Measurements from ENCODE around the gene TKTL1.
"Not testable (repeated sequence)": the region's sequence is repeated elsewhere in the genome, so short reads cannot be mapped to it uniquely, and the experiment has no call there.

TKTL1 gene, protein sequence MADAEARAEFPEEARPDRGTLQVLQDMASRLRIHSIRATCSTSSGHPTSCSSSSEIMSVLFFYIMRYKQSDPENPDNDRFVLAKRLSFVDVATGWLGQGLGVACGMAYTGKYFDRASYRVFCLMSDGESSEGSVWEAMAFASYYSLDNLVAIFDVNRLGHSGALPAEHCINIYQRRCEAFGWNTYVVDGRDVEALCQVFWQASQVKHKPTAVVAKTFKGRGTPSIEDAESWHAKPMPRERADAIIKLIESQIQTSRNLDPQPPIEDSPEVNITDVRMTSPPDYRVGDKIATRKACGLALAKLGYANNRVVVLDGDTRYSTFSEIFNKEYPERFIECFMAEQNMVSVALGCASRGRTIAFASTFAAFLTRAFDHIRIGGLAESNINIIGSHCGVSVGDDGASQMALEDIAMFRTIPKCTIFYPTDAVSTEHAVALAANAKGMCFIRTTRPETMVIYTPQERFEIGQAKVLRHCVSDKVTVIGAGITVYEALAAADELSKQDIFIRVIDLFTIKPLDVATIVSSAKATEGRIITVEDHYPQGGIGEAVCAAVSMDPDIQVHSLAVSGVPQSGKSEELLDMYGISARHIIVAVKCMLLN

DNA sequence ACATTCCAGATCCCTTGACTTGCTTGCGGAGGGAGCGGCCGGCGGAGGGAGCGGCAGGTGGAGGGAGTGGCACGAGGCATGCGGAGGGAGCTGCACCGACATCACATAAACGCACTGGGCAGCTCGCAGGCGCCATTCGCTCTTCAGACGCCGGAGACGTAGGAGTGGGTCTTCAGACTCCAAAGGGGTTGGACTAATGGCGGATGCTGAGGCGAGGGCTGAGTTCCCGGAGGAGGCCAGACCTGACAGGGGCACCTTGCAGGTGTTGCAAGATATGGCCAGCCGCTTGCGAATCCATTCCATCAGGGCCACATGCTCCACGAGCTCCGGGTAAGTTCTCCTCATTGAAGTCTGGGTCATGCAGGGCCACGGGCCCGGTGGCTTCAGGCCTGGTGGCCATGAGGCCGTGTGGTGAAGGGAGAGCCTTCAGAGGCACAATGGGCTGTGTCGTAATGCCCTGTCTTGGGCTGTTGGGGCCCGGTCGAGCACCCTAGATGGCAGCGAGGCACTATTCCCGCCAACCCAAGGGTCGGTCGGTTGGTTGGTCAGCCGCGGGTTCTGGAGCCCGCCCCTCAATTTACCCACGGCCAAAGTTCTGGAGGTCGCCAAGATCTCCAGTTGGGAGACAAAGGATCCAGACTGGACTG is at the start of gene TKTL1:
Gene TKTL1, plus strand, starts transcription at position 132 of the 647 bp plus-strand sequence. Its CDS starts 65 bp downstream, at position 197.
- in situ Hi-C loops (cut with HindIII; ENCODE audit: low sequenced_read_pairs): no loop called here

DNA sequence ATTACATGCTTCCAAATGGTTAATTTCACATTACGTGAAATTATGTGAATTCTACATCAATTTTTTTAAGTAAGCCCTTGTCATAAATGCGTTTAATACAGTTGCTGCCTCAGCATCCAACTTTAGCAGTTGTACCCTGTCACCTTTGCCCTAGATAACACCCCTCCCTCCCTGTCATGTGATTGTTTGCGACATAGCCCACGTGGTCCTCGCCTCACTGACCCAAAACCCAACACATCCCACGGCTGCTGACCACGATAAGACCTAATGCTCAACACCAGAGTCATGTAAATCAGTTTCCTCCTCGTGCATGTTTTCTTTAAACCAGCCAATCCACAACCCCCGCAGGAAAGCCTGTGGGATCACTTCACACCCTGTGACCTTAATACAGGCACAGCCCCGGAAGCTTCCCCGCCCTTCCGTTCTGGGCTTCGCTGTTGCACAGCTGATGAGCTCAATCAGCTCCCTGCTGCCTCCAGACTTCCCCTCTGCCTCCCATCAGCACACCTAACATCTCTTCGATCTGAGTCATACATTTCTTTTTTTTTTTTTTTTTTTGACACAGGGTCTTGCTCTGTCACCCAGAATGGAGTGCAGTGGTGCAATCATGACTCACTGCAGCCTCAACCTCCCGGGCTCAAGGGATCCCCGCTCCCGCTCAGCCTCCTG is 48.1 kb upstream of the TKTL1 start:
- in situ Hi-C loops (cut with HindIII; ENCODE audit: low sequenced_read_pairs): not testable (repeated sequence)

DNA sequence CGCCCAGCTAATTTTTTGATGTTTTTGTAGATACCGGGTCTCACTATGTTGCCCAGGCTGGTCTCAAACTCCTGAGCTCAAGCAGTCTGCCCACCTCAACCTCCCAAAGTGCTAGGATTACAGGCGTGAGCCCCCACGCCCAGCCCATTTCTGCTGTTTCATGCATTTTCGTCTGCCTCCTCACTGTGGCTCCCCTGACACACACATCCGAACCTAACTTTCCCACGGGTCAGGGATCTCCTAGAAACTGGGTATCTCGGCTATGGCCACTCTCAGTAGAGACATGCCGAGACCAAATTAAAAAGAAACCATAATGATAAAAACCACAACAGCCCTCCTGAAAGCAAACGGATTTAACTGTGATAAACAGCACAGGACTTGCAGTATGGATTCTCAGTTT is 47.5 kb upstream of the TKTL1 start:
- in situ Hi-C loops (cut with HindIII; ENCODE audit: low sequenced_read_pairs): not testable (repeated sequence)

DNA sequence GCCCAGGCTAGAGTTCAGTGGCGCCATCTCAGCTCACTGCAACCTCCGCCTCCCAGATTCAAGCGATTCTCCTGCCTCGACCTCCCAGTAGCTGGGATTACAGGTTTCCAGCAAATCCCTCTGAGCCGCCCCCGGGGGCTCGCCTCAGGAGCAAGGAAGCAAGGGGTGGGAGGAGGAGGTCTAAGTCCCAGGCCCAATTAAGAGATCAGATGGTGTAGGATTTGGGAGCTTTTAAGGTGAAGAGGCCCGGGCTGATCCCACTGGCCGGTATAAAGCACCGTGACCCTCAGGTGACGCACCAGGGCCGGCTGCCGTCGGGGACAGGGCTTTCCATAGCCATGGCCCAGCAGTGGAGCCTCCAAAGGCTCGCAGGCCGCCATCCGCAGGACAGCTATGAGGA is 38.3 kb upstream of the TKTL1 start, which contains the start of gene OPN1MW3:
Gene OPN1MW3, plus strand, starts transcription at position 301 of the 400 bp plus-strand sequence. Its CDS starts 38 bp downstream, at position 339.
- in situ Hi-C loops (cut with HindIII; ENCODE audit: low sequenced_read_pairs): not testable (repeated sequence)

DNA sequence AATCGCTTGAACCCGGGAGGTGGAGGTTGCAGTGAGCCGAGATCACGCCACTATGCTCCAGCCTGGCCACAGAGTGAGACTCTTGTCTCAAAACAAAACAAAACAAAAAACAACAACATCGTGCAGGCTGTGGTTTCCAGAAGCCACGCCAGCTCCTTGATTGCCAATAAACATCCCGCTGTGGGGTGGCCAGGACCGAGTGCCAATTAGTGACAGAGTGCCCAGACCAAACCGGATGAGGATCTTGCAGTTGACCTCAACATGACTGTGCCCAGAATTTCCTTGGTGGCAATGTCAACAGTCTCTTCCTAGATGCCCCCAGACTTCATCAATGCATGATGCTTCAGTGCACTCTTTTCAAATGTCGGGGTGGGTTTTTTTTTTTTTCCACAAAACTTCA is 36.9 kb upstream of the TKTL1 start:
- in situ Hi-C loops (cut with HindIII; ENCODE audit: low sequenced_read_pairs): not testable (repeated sequence)

DNA sequence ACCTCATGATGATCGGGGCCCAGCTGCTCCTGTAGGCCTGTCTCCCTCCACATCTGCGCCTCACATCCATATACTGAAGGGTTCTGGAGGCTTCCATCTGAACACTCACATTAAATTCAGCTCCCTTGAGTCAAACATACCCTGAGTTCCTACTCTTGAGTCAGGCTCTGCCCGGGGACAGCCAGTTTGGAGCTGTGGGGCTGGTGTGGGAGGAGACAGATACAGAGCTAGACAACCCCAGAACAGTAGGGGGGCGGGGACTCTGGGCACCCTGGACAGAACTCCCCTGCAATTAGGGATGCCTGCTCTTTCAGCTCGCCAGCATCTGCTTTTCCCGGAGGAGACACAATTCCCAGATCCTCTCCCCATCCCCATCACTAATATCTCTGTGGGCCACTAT is 32.5 kb upstream of the TKTL1 start:
- in situ Hi-C loops (cut with HindIII; ENCODE audit: low sequenced_read_pairs): not testable (repeated sequence)

DNA sequence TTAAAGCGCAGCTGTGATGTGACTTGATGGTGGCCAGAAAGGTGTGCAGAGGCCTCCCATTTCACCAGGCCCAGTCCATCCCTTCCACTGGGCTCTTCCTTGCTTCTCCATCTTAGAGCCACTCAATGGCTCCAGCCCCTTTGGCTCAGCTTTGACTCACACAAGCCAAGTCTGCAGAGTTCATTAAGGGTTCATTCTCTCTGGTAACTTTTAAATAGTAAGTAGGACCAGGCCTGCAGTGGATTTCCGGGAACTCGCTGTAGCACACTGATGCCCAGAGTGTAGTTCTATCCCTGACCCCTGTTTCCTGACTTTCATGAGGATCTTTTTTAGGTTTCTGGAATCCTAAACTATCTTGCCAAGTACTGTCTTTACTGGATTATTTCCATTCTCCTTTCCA is 26.4 kb upstream of the TKTL1 start:
- in situ Hi-C loops (cut with HindIII; ENCODE audit: low sequenced_read_pairs): not testable (repeated sequence)

DNA sequence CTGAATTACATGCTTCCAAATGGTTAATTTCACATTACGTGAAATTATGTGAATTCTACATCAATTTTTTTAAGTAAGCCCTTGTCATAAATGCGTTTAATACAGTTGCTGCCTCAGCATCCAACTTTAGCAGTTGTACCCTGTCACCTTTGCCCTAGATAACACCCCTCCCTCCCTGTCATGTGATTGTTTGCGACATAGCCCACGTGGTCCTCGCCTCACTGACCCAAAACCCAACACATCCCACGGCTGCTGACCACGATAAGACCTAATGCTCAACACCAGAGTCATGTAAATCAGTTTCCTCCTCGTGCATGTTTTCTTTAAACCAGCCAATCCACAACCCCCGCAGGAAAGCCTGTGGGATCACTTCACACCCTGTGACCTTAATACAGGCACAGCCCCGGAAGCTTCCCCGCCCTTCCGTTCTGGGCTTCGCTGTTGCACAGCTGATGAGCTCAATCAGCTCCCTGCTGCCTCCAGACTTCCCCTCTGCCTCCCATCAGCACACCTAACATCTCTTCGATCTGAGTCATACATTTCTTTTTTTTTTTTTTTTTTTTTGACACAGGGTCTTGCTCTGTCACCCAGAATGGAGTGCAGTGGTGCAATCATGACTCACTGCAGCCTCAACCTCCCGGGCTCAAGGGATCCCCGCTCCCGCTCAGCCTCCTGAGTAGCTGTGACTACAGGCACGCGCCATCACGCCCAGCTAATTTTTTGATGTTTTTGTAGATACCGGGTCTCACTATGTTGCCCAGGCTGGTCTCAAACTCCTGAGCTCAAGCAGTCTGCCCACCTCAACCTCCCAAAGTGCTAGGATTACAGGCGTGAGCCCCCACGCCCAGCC is 10.9 kb upstream of the TKTL1 start:
- in situ Hi-C loops (cut with HindIII; ENCODE audit: low sequenced_read_pairs): not testable (repeated sequence)

DNA sequence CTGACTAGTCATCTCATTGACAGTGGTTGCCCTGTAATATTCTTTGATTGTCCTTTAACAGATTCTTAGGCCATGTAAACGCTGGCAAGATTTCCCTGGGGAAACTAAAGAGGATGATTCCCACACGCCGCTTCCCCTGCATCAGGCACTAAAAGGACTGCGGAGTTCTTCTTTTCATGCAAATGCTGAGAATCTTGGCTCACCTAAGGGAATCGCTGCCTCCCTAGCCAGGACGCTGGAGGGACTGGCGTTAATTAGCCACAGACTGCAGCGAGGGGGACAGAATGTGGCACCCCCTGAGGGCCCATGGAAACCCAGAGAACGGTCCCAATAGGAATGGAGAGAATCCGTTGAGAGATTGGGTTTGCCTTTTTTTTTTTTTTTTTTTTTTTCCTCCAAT is 9.2 kb upstream of the TKTL1 start:
- in situ Hi-C loops (cut with HindIII; ENCODE audit: low sequenced_read_pairs): not testable (repeated sequence)

DNA sequence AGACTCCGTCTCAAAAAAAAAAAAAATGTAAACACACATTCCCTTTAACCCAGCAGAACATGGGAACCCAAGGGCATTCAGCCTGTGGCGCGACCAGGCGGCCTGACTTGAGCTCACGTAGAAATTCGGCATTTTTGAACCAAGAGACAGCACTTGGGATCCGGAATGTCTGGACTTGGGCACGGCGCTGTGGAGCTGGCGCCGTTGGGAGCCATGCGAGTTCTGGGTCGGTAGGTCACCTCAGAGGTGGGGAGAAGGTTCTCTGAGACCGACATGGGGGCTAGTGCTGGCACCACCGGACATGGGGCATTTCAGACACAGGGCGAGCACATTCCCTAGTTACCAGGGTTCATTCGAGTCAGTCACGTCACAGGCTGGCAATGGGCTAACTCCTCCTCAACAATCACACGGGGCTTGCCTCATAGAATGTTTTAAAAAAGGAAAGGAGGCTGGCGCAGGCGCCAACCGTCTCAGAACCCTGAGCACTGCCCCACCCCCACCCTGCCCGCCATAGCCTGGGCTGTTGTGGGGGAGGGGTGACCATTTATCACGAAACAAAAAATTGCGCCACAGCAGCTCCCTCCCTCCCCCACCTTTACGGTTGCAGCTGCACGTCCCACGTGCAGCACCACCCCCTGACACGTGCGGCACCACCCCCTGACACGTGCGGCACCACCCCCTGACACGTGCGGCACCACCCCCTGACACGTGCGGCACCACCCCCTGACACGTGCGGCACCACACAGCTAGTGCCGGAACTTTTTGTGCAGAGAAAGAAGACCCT is 612 bp upstream of the TKTL1 start, which contains the start of gene TEX28:
Gene TEX28, minus strand, starts transcription at position 334 of the 784 bp plus-strand sequence. CDS start 3,007 bp downstream, outside the sequence.
- in situ Hi-C loops (cut with HindIII; ENCODE audit: low sequenced_read_pairs): no loop called here

DNA sequence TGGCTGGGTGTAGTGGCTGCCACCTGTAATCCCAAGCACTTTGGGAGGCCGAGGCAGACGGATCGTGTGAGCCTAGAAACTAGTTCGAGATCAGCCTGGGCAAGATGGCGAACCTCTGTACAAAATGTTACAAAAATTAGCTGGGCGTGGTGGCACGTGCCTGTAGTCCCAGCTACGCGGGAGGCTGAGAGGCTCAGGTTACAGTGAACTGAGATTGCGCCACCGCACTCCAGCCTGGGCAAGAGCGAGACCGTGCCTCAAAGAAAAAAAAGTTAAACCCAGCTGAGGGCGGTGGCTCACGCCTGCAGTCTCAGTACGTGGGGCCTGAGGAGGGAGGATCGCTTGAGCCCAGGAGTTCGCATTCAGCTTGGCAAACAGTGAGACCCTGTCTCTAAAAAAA is 1.1 kb downstream of the TKTL1 start:
- in situ Hi-C loops (cut with HindIII; ENCODE audit: low sequenced_read_pairs): no loop called here

DNA sequence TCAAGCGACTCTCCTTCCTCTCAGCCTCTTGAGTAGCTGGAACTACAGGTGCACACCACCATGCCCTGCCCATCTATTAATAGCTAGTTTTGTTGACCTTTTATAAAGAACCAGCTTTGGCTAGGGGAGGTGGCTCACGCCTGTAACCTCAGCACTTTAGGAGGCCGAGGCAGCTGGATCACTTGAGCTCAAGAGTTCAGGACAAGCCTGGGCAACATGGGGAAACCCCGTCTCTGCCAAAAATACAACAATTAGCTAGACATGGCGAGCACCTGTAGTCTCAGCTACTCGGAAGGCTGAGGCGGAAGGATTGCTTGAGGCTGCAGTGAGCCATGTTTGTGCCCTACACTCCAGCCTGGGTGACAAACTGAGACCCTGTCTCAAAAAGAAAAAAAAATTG is 2.7 kb downstream of the TKTL1 start:
- in situ Hi-C loops (cut with HindIII; ENCODE audit: low sequenced_read_pairs): no loop called here

DNA sequence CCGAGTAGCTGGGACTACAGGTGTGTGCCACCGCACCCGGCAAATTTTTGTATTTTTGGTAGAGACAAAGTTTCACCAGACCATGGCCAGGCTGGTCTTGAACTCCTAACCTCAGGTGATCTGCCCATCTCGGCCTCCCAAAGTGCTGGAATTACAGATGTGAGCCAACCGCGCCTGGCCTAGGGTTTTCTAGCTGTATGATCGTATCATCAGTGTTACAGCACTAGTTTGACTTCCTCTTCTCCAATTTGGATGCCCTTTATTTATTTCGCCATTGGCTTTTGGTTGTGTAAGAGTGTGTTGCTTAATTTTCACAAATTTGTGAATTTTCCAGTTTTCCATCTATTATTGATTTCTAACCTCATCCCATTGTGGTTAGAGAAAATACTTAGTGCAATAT is 5.2 kb downstream of the TKTL1 start:
- in situ Hi-C loops (cut with HindIII; ENCODE audit: low sequenced_read_pairs): no loop called here

DNA sequence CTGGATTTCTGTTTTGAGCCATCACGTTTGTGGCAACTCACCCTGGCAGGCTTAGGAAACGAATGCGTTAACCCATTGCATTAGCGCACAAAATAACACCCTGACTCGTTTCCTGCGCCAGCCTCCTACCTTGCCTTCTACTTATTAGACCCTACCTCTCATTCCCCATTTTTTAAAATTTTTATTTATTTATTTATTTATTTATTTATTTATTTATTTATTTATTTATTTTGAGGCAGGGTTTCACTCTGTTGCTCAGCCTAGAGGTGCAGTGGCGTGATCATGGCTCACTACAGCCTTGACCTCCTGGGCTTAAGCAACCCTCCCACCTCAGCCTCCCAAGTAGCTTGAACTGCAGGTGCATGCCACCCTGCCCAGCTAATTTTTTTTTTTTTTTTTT is 7.4 kb downstream of the TKTL1 start:
- in situ Hi-C loops (cut with HindIII; ENCODE audit: low sequenced_read_pairs): not testable (repeated sequence)

DNA sequence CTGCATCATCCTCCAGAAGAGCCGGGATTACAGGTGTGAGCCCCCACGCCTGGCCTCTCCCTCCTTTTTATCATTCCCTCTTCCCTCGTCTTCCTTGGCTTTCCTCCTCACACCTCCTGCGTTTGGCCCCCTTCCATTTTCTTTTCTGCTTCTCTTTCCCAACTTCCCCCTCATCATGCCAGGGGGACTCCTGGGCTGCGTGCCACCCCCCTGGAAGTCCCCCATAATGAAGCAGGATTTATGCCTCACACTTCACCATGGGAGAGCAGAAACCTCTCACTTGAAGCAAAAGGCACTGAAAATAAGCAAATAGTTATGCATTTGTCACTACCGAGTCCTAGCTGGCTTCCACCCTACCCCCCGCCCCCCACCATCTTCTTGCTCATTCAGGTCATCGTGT is 7.9 kb downstream of the TKTL1 start:
- in situ Hi-C loops (cut with HindIII; ENCODE audit: low sequenced_read_pairs): no loop called here

DNA sequence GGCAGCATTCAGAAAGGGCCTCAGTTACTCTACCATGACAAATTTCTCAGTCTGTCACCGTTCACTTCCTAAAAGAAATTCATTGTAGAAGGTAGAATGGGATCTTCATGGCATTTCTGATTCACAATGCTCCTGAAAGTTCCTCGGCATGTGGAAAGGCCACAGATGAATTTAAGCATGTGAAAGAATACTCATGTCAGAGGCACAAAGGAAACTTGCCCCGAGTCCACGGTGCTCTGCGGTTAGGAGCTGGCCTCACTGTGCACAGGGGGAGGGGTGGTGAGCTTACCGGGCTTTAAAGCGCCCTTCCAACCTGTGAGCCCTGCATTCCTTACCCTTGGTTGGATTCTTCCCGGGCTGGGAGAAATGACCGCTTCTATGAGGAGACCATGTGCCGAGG is 9.3 kb downstream of the TKTL1 start:
- in situ Hi-C loops (cut with HindIII; ENCODE audit: low sequenced_read_pairs): no loop called here

DNA sequence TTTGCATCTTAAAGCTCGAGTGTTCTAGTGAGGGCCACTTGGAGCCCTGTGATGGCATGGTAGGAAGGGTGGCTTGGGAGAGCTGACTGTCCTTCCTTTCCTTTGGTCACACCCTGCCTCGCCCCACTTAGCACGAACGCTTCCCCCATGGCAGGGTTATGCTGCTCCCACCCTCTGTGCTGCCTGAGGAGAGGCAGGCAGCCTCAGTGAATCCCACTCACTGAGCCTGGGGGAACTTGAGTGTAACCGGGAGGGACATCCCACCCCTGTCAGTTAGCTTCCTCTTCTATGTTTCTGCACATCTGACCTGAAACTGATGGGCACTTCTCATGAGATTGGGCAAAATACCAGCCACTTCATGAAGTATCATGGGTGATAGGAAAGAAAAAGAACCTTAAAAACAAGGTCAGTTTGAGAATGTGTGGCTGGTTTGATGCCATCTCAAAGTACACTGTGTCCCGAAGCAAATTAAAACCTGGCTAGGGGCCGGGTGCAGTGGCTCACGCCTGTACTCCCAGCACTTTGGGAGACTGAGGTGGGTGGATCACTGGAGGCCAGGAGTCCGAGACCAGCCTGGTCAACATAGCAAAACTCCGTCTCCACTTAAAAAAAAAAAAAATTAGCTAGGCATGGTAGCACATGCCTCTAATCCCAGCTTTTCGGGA is 10.1 kb downstream of the TKTL1 start:
- in situ Hi-C loops (cut with HindIII; ENCODE audit: low sequenced_read_pairs): no loop called here

DNA sequence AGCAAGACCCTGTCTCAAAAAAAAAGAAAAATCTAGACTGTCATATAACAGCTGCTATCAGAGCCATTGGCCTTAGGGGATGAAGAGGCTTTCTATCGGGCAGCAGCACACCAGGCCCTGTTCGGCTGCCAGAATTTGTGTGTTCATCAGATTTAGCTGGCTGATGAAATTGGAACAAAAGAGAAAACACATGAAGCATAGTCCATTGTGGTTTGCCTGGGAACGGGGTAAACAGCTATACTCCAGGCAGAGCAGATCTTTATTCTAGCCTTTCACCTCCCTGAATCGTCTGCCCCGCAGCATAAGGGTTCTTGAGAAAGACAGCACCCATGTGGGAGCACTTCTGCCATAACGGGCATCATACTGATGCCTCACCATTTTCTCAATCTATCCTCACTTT is 11.6 kb downstream of the TKTL1 start:
- in situ Hi-C loops (cut with HindIII; ENCODE audit: low sequenced_read_pairs): no loop called here
